HG02943 (cell line): Measurements from ENCODE around the gene CALCR.
"Not testable (repeated sequence)": the region's sequence is repeated elsewhere in the genome, so short reads cannot be mapped to it uniquely, and the experiment has no call there.

Experiments used
- ATAC-seq: cut with Tn5 transposase; IDR thresholded peaks from one replicate; pipeline ENCODE4 v1.9.1; 2021; ENCODE audit warnings: mild to moderate bottlenecking, low read depth, moderate library complexity; ENCODE audit not compliant: unreplicated experiment

CALCR gene

GRCh38 chr7:93562936-93563335 lies 11.6 kb downstream of the CALCR start:
- ATAC-seq = no peak

GRCh38 chr7:93562106-93562505 lies 12.4 kb downstream of the CALCR start:
- ATAC-seq = no peak

GRCh38 chr7:93559639-93560491 lies 14.7 kb downstream of the CALCR start:
- no peak for ATAC-seq

- ATAC-seq = no peak
Observed at GRCh38 chr7:93558705-93559614, 15.6 kb downstream of the CALCR start.

GRCh38 chr7:93551931-93552330 lies 22.6 kb downstream of the CALCR start:
- ATAC-seq = no peak

- no peak for ATAC-seq
Observed at GRCh38 chr7:93551063-93551895, 23.2 kb downstream of the CALCR start.

- no peak for ATAC-seq
Observed at GRCh38 chr7:93547716-93548115, 26.8 kb downstream of the CALCR start.

GRCh38 chr7:93544691-93545090 lies 29.8 kb downstream of the CALCR start:
- no peak for ATAC-seq

GRCh38 chr7:93538061-93538460 lies 36.5 kb downstream of the CALCR start:
- ATAC-seq = no peak

GRCh38 chr7:93535616-93536015 lies 38.9 kb downstream of the CALCR start:
- ATAC-seq = no peak

GRCh38 chr7:93530701-93531100 lies 43.8 kb downstream of the CALCR start:
- no peak for ATAC-seq

GRCh38 chr7:93516834-93517233 lies 57.7 kb downstream of the CALCR start:
- no peak for ATAC-seq

GRCh38 chr7:93515144-93515543 lies 59.4 kb downstream of the CALCR start:
- no peak for ATAC-seq

GRCh38 chr7:93509303-93509702 lies 65.2 kb downstream of the CALCR start:
- ATAC-seq = no peak

- ATAC-seq = no peak
Observed at GRCh38 chr7:93503088-93503487, 71.4 kb downstream of the CALCR start.

GRCh38 chr7:93491860-93492259 lies 82.7 kb downstream of the CALCR start:
- ATAC-seq = not testable (repeated sequence)

- ATAC-seq = no peak
Observed at GRCh38 chr7:93476491-93477344, 97.8 kb downstream of the CALCR start.

- no peak for ATAC-seq
Observed at GRCh38 chr7:93475811-93476210, 98.7 kb downstream of the CALCR start.

GRCh38 chr7:93471456-93471855 lies 103.1 kb downstream of the CALCR start:
- no peak for ATAC-seq

- ATAC-seq = no peak
Observed at GRCh38 chr7:93463764-93464163, 110.8 kb downstream of the CALCR start.
